ENCODE measurements around the gene ACSS1. TPM values are rescaled to one million over a fixed set of nuclear protein-coding genes. Genes with fewer than 3 reads are reported as not detected.

Gene ACSS1
- total and polyA plus RNA-seq, 2 experiments from 2014 or later, result 1.3 to 4.1 TPM

DNA sequence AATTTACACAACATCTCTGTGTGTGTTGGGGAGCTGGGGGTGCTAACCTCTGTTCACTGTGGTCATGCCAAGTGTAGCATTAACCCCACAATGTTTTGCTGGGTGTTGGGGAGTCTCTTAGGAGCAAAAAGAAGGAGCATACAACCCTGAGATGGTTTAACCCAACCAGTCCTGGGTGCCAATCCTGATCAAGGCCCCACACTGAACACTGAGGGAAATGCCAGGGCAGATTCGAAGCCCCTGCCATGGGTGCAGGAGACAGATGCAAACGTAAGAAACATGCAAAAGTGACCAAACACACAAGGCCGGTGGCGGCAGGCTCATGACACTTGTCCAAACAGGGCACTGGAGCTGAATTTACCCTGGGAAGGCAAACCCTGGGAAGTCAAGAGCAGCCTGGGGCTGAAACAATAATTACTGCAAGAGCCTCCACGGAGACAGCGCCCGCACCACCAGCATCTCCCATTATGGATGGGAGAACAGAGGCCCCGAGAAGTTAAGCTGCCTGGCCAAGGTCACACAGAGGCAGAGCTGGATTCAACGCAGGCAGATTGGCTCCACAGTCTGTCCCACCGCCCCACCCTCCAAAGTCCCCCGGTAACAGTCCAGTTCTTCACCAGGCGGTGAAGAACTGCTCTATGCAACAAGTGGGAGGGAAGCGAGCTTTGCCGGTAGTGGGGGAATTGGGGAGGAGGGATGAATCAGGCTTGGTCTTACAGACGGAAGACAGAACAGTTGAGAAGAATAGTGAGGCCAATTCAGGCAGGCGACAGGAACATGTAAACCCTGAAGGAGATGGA lies 8.5 kb downstream of the ACSS1 start (continued):
- TF ChIP-seq, protein P1, sequence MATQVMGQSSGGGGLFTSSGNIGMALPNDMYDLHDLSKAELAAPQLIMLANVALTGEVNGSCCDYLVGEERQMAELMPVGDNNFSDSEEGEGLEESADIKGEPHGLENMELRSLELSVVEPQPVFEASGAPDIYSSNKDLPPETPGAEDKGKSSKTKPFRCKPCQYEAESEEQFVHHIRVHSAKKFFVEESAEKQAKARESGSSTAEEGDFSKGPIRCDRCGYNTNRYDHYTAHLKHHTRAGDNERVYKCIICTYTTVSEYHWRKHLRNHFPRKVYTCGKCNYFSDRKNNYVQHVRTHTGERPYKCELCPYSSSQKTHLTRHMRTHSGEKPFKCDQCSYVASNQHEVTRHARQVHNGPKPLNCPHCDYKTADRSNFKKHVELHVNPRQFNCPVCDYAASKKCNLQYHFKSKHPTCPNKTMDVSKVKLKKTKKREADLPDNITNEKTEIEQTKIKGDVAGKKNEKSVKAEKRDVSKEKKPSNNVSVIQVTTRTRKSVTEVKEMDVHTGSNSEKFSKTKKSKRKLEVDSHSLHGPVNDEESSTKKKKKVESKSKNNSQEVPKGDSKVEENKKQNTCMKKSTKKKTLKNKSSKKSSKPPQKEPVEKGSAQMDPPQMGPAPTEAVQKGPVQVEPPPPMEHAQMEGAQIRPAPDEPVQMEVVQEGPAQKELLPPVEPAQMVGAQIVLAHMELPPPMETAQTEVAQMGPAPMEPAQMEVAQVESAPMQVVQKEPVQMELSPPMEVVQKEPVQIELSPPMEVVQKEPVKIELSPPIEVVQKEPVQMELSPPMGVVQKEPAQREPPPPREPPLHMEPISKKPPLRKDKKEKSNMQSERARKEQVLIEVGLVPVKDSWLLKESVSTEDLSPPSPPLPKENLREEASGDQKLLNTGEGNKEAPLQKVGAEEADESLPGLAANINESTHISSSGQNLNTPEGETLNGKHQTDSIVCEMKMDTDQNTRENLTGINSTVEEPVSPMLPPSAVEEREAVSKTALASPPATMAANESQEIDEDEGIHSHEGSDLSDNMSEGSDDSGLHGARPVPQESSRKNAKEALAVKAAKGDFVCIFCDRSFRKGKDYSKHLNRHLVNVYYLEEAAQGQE (IDR thresholded peaks at IDR 0.05; ENCODE audit: unreplicated experiment), result no peak
- no peak for TF ChIP-seq CTCF (conservative IDR thresholded peaks at IDR 0.05; ENCODE audit: low read depth in 2 of 2)
- no peak for TF ChIP-seq EZH2 (IDR thresholded peaks at IDR 0.05; ENCODE audit: low read depth, unreplicated experiment)
- no peak for TF ChIP-seq POLR2AphosphoS5 (IDR thresholded peaks at IDR 0.05; ENCODE audit: low read depth)
- TF ChIP-seq STAT1 (IDR thresholded peaks at IDR 0.05; ENCODE audit: unreplicated experiment), result no peak
- no peak for TF ChIP-seq JUNB (IDR thresholded peaks at IDR 0.05; ENCODE audit: unreplicated experiment)

DNA sequence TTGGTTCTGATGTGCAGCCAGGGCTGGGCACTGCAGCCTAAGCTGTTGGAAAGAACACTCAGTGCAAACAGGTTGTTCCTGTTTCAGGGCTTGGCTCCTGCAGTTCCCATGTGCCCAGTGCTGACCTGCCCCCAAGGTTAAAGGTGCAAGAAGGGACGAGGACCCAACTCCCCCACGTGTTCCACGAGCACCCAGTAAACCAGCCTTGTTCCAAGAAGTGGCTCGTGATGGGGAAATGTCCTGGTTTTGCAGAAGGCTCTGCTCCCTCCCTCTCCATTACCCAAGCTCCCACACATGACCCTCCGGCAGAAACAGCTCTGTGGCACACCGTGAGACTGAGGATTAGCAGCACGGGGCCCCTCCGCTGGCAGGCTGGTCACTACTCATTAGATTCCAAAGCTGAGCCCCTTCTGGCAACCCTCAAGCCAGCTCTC lies 9.4 kb downstream of the ACSS1 start:
- Histone ChIP-seq H3F3A (replicated peaks; ENCODE audit: low read depth) (no peaks in the 10 kb centered on the region), H3K9me2 (ENCODE audit: insufficient read depth) (no peaks in the 10 kb centered on the region; the same call in 1 of the 2 replicates), H3K36me3 (ENCODE audit: insufficient read depth) (no peaks in the 10 kb centered on the region), H3K27me3 (ENCODE audit: insufficient read depth) (no peaks in the 10 kb centered on the region), H4K20me1 (replicated peaks; ENCODE audit: insufficient read depth) (no peaks in the 10 kb centered on the region), H3K79me2 (replicated peaks; ENCODE audit: insufficient read depth) (no peaks in the 10 kb centered on the region), H3K4me1 (ENCODE audit: insufficient read depth) (peaks cover 8% of the 10 kb centered on the region; the same call in 1 of the 2 replicates), H3K4me3 (no peak overlapping the region), H3K27ac (ENCODE audit: low read depth) (no peak overlapping the region), H3K4me2 (no peak overlapping the region), H2AFZ (no peak overlapping the region)
- DNase-seq (ENCODE audit: low spot score) (no peak), ATAC-seq (no peak)
- Mint-ChIP-seq H3K4me1 (peaks cover 10% of the 10 kb centered on the region; the same call in 1 of the 3 replicates), H3K27me3 (ENCODE audit: insufficient read depth, low read depth, poor library complexity) (peaks cover 18% of the 10 kb centered on the region), H3K4me3 (no peak overlapping the region), H3K27ac (no peak overlapping the region), H3K36me3 (ENCODE audit: low read depth) (no peaks in the 10 kb centered on the region), H3K9me3 (no peaks in the 10 kb centered on the region; the same call in 2 of the 3 replicates)
- TF ChIP-seq EZH2phosphoT487 (IDR thresholded peaks at IDR 0.05; ENCODE audit: unreplicated experiment), result no peak
- no peak for TF ChIP-seq ZNF331 (CRISPR knock-in tag; IDR thresholded peaks at IDR 0.05; ENCODE audit: low read depth)
- TF ChIP-seq, protein P1 (IDR thresholded peaks at IDR 0.05; ENCODE audit: unreplicated experiment), result no peak
